Inflammatory macrophage treated with lipopolysaccharide for 4 hours (primary cell): ENCODE measurements around the gene ACAP1.

Source experiments
- DNase-seq: peaks from one replicate; pipeline ENCODE4 v3.0.0-alpha.2; 2020

Gene ACAP1

GRCh38 chr17:7312432-7313087 is 23.8 kb upstream of the ACAP1 start:
- no peak for DNase-seq

- no peak for DNase-seq
These were observed 23.0 kb upstream of the ACAP1 start for GRCh38 chr17:7313088-7313889.

DNA sequence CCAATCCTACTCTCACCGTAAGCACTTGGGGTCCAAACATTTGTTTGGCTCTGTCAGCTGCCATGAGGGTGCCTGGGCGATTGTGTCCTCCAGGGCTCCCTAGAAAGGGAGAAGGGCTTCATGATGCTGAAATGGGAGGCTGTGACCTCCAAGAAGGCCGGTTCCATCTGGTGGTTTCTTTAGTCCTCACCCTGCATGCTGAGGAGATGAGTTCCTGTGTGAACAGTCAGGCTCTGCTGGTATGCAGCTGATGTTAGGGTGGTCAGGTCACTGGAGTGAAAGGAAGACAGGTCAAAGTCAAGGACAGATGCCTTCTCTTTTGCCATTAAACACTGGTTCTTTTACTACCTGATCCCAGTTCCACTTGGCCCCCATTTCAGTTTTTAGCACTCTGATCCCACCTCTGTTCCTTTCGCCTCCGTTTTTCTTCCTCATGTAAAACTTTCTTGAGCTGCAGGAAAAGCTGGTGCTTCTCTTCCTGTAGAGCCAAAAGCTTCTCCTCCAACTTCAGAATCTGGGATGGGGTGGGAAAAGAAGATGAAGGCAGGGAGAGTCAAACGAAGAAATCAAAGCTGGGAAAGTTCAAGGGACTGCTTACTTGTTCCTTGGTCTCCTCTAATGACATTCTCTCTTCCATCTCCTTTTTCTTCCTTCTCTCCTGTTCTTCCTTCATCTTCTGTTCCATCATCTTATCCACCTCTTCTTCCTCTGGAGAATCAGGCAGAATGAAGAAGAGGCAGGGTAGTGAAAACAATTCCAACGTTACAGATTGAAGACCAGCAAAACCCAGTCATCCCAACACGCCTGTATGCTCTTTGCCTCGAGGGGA is 22.2 kb upstream of the ACAP1 start:
- no peak for DNase-seq

DNA sequence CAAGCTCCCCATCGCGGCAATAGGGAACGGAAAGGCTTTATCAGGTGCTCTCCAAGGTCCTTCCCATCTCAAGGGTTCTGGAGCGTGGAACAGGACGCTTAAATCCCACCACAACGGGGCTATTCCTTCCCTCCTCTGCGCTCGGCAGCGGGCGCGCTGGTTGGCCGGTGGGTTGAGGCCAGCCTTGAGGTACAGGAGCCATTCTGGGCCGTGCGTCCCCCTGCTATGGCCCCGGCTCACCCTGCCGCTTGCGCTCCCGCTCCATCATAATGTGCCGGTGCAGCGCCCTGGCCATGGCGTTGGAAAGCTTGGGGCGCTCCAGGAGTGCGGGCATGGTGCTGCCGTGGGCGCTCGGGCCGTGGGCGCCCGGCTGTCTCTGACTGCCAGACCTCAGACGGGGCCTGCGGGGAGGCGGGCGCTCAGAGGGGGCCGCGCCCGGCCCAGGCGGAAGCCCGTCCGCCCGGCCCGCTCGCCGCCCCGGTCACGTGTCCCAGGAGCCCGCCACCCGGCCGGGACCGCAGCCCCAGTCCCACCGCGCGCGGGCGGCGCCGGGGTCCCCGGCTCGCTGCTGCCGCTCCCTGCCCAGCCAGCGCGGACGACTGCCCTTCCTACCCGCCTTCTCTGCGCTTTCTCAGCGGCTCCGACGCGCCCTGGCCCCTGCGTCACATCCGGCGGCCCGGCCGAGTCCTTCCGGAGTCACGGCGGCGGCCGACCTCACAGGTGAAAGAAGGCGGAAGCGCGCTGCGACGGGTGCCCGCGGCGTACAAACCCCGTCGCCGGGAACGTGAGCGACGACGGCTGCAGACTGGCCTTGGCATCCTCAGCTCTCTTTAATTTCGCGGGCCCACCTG is 21.4 kb upstream of the ACAP1 start, which contains the start of gene GPS2:
Gene GPS2 (minus strand): TSS at position 642 of the 851 bp plus-strand sequence. CDS start 308 bp downstream, at position 334.
- peak; percentile 89 for DNase-seq

DNA sequence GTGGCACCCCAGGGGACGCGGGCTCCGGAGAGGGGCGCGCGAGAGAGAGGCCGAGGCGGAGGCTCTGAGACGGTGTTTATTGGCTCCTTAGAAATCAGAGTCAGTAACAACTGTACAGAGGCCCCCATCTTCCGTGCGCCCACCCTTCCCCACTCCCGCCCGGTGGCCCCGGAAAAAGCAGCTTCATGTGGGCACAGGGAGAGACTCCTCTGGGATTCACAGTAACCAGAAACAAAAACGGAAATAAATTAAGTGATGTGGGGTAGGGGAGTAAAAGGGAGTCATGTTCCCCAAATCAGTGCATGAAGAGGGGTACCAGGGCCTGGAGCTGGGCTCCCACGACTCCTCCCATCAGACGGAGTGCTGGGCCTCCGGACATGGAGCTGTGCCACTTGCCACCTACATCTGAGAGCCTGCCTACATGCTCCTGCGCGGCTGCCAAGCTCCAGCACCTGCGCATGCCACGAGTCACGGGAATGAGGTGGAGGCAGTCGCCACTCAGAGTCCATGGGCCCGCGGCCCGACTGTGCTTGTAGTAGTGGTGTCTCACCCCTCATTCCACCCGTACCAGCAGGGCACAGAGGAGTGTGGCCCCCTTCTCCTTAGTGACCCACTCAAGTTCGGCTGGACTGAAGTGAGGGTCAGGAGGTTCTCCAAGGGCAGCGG is 20.6 kb upstream of the ACAP1 start:
- DNase-seq, result no peak

DNA sequence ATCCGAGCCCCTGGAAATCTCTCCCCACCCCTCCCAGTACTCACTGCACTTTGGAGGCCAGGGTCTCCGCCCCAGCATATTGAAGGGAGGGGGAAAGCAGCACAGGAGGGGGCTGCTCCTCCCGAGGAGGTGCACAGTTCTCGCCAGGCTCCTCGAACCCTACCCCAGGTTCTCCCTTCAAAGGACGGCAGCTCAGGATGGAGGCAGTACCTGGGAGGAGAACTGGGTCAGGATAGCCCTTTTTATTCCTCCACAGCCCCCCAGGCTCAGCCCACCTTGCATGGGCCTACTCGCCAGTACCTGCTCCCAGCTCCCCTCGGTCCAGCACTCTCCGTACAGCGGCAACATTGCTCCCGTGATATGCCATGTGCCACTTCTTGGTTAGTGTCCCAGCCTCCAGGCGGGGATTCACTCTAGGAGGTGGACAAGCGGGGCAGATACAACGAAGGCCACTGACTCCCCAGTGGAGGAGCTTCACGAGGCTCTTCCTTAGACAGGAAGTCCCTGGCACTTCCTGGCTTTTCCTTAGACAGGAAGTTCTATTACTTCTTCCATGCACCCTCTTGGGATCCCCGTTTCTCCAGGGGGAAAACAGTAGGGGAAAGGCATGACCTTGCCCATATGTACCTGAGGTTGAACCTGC is 19.0 kb upstream of the ACAP1 start:
- DNase-seq, result no peak

- no peak for DNase-seq
These were observed 18.0 kb upstream of the ACAP1 start for GRCh38 chr17:7318121-7318860.

GRCh38 chr17:7321466-7321865 is 14.9 kb upstream of the ACAP1 start:
- DNase-seq, result no peak

- no peak for DNase-seq
These were observed 13.7 kb upstream of the ACAP1 start for GRCh38 chr17:7322520-7323194.

GRCh38 chr17:7323731-7324437 is 12.4 kb upstream of the ACAP1 start:
- DNase-seq, result peak; percentile 34

DNA sequence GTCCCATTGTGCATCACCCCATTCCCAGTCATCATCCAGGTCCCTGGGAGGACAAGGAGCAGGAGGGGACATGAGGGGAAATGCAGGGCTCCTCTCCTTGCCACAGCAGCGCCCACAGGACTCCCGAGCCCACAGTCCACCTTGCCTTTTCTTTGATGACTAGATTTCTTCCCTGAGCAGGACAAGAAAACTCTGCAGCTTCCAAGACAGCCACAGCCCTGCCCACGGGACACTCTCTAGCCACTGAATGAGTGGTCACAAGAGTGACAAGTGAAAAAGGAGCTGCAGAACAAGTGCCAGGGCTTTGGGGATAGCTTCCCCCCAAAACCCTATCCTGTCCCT is 11.9 kb upstream of the ACAP1 start:
- DNase-seq, result no peak

GRCh38 chr17:7325031-7325528 is 11.2 kb upstream of the ACAP1 start:
- DNase-seq, result no peak

DNA sequence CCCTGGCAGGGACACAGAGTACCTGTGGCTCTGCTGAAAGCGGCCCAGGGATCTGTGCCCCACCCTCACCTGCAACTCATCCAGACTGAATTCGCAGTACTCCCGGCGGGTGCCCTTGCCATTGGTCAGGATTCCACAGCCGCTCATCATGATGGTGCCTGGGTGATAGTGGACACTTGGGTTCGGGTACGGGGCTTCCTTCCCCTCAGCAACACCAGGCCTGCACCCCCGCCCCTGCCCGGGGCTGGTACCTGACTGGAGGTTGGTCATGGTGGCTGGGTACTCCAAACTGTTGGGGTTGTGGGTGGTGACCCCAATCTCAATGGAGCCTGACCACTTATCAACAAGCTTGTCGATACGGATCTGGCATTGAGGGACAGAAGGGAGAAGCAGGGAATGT is 10.1 kb upstream of the ACAP1 start:
- DNase-seq, result no peak

- no peak for DNase-seq
These were observed 9.3 kb upstream of the ACAP1 start for GRCh38 chr17:7327056-7327455.

- DNase-seq, result no peak
These were observed 8.8 kb upstream of the ACAP1 start for GRCh38 chr17:7327501-7327900.

GRCh38 chr17:7328009-7328408 is 8.3 kb upstream of the ACAP1 start:
- DNase-seq, result no peak

DNA sequence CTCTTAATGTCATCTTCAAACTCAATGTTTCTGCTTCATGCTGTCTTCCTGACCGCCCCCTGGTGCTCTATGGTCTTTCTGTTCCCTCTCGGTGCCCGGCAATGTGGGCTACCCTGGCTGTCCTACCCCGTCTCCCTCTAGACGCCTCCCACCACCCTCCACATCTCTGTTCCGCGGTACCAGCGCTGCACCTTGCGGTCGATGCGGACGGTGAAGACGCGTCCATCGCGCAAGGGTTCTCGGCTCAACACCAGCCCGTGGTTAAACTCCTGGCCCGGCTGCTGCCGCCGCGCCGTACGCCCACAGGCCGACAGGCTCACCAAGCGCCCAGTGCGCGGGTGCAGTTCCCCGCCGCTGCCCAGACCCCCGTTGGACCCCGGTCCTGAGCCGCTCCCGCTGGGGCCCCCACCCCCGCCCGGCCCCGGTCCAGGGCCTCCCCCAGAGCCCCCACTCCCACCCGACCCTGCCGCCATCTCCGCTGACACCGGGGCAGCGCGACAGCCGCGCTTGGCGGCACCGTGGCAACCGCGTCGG is 7.4 kb upstream of the ACAP1 start, which contains the start of gene NEURL4:
Gene NEURL4 (minus strand): TSS at position 496 of the 534 bp plus-strand sequence. CDS start 23 bp downstream, at position 473.
- peak; percentile 21 for DNase-seq

GRCh38 chr17:7329374-7329996 is 6.8 kb upstream of the ACAP1 start:
- DNase-seq, result peak; percentile 100
